RWPE1 (cell line): ENCODE results near the gene ABCB9.
A peak's percentile ranks its signal among the peaks of the same experiment; 100 is the strongest.

Source experiments
- CTCF ChIA-PET: fragments of 350-600 bp; sonication (Branson Sonifier 250); formaldehyde crosslinking; extraction: SDS; loops from one replicate; lab custom pipeline; 2021; lab: Yijun Ruan, JAX
- POLR2A ChIA-PET: fragments of 400-600 bp; formaldehyde crosslinking; extraction: SDS; loops from one replicate; lab custom pipeline; 2020; ENCODE audit warnings: antibody characterized with exemption; ENCODE audit not compliant: low non-redundant PET; lab: Yijun Ruan, JAX
- DNase-seq: peaks from one replicate; pipeline ENCODE4 v3.0.0; 2012; ENCODE audit warnings: low spot score
- H3K27ac ChIP-seq: fragments of 450-650 bp; 2 replicates; pipeline ENCODE4 v1.5.1; 2017
- TF ChIP-seq, protein P1 (sequence below): fragments of 450-650 bp; conservative IDR thresholded peaks from 2 replicates; pipeline ENCODE4 v1.5.1; 2017; ENCODE audit warnings: low read depth, mild to moderate bottlenecking

The ABCB9 gene

DNA sequence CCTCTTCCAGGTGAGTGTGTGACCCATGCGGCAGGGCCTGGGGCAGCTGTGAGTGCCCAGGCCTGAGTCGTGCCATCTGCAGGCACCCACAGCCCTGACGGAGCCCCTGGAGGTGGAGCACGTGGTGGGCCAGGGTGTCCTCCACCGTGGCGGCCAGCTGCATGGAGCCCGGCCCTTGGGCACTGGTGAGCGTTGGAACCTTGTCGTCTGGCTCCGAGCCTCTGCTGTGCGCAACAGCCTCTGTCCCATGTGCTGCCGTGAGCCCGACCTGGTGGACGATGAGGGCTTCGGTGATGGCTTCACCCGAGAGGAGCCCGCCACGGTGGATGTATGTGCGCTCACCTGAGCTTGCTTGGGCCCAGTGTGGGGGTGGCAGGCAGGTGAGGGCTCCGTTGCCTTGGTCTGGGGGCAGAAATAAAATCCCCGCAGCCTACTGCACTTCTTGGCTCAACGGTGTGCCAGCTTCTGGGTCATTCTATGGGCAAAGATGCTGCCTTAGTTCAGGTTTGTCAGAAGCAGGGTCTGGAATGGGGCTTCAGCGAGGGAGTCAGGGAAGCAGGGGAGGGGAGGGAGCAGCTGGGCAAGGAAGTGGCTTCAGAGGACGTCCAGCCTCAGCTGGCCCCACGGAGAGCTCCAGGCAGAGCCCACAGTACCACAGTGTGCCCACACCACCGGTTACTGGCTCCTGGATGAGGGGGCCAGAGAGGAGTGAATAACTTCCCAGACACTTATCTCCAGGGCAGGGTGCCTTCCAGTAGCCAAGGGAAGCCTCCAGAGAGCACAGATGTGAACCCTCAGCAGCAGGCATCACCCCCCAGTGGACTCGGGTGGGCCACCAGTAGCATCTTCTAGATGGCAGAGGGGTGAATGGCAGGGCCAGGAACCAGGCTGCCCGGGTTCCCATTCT is 13.0 kb upstream of the ABCB9 start:
- no peak for DNase-seq
- TF ChIP-seq, protein P1, sequence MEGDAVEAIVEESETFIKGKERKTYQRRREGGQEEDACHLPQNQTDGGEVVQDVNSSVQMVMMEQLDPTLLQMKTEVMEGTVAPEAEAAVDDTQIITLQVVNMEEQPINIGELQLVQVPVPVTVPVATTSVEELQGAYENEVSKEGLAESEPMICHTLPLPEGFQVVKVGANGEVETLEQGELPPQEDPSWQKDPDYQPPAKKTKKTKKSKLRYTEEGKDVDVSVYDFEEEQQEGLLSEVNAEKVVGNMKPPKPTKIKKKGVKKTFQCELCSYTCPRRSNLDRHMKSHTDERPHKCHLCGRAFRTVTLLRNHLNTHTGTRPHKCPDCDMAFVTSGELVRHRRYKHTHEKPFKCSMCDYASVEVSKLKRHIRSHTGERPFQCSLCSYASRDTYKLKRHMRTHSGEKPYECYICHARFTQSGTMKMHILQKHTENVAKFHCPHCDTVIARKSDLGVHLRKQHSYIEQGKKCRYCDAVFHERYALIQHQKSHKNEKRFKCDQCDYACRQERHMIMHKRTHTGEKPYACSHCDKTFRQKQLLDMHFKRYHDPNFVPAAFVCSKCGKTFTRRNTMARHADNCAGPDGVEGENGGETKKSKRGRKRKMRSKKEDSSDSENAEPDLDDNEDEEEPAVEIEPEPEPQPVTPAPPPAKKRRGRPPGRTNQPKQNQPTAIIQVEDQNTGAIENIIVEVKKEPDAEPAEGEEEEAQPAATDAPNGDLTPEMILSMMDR, result no peak
- peak overlapping the region; percentile 97 for H3K27ac ChIP-seq
- ChIA-PET CTCF (interaction anchor here (0.9 to 1.5 kb wide), 2 partner anchors 163 to 259 kb away, joined by 3 to 4 read pairs; no protein-coding TSS in a partner anchor), POLR2A (no interaction called here)

DNA sequence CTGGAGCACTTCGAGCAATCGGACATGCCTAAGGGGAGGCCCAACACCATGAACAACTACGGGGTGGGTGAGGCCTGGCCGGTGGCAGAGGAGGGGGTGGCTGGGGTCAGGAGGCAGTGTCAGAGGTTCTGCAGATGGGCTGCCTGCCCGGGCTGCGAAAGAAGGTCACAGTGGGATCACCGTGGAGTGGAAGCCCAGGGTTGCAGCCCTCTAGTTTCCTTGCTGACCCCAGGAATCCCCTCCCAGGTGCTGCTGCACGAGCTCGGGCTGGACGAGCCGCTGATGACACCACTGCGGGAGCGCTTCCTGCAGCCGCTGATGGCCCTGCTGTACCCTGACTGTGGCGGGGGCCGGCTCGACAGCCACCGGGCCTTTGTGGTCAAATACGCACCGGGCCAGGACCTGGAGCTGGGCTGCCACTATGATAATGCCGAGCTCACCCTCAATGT is 12.3 kb upstream of the ABCB9 start:
- no peak for DNase-seq
- H3K27ac ChIP-seq, result peak overlapping the region; percentile 97
- POLR2A ChIA-PET, result no interaction called here
- CTCF ChIA-PET, result interaction anchor here (0.6 to 1.5 kb wide), 3 partner anchors 163 to 259 kb away, joined by 3 to 5 read pairs (median 4); no protein-coding TSS in a partner anchor
- TF ChIP-seq, protein P1, result no peak

DNA sequence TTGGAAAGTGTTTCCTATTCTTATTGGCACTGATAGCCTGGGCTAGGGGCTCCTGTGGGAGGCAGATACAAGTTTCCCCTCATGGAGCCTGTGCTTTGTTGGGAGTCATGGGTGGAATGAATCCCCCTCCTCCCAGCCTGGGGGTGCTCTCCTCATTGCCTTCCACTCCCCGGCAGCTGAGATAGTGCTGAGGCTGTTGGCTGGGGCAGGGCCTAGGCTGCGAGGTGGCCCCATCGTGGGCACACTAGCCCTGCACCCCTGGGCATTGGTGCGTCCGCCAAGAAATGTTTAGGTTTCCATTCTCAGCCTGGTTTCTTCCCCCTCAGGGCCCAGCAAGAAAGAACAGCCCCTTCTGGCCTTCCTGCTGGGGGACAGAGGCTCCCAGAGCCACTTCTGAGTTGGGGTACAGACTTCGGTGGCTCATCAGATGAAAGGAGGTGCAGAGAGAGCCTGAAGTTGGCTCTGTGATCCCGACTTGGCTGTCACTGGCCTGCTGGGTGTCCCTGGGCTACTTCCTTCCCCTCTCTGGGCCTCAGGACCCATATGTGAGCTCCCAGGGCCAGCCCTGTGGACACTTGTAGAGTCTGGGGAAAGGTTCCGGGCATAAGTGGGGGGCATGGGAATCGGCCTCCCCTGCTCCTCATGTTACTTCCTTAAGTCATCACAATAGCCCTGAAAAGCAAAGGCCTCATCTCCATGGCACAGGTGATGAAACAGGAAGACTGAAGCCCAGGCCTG is 11.6 kb upstream of the ABCB9 start:
- CTCF ChIA-PET, result interaction anchor here (0.6 kb wide), 1 partner anchor 219 kb away, joined by 5 read pairs; no protein-coding TSS in a partner anchor
- POLR2A ChIA-PET, result no interaction called here
- TF ChIP-seq, protein P1, result no peak
- DNase-seq, result no peak
- H3K27ac ChIP-seq, result peak overlapping the region; percentile 97

DNA sequence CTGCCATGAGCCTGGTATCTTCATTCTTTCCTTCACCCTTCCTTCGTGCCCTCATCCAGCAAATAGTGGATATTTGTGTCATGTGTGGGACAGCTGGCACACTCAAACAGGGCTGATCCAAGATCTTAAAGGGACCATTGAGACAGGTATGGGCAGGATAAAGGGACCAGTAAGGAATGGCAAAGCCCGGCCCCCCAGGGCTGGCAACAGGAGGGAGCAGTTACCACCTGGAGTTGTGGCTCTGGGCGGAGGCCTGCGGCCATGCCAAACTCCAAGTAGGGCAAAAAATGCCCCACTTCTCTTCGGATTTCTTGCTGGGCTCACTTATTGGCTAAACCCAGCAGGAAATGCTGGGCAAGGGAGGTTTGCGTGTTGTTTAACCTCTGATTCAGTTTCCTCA is 10.9 kb upstream of the ABCB9 start:
- CTCF ChIA-PET, result no interaction called here
- no peak for DNase-seq
- TF ChIP-seq, protein P1, result no peak
- POLR2A ChIA-PET, result interaction anchor here (0.6 kb wide), 1 partner anchor 256 kb away, joined by 4 read pairs; the partner anchor contains the start of gene MTRFR
- peak overlapping the region; percentile 97 for H3K27ac ChIP-seq

DNA sequence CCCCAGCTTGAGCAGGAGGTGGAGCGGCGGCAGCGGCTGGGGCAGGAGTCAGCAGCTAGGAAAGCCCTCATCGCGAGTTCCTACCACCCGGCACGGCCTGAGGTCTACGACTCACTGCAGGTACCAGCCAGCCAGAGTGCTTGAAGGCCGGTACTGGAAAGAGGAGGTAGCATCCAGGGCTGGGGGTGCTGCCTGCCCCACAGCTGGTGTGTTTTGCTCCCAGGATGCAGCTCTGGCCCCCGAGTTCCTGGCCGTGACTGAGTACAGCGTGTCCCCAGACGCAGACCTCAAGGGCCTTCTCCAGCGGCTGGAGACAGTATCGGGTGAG is 10.3 kb upstream of the ABCB9 start:
- TF ChIP-seq, protein P1, result no peak
- DNase-seq, result no peak
- H3K27ac ChIP-seq, result peak overlapping the region; percentile 97
- POLR2A ChIA-PET, result interaction anchor here (0.6 to 1.3 kb wide), 2 partner anchors 110 to 257 kb away, joined by 3 to 4 read pairs; partner anchors contain the start of gene MTRFR
- CTCF ChIA-PET, result no interaction called here
